GM21529 (cell line): Measurements from ENCODE around the gene MGME1.

Source experiments
- ATAC-seq: cut with Tn5 transposase; IDR thresholded peaks from one replicate; pipeline ENCODE4 v1.9.1; 2021; ENCODE audit not compliant: unreplicated experiment

MGME1 gene

GRCh38 chr20:17992224-17992637 lies 23.4 kb downstream of the MGME1 start:
- ATAC-seq, result peak; percentile 57

- ATAC-seq, result no peak
Observed at GRCh38 chr20:17992847-17993513, 24.2 kb downstream of the MGME1 start.

GRCh38 chr20:17993546-17993945 lies 24.7 kb downstream of the MGME1 start:
- ATAC-seq, result no peak

GRCh38 chr20:17995967-17996819 lies 27.4 kb downstream of the MGME1 start:
- peak; percentile 40 for ATAC-seq

GRCh38 chr20:17998446-17998845 lies 29.6 kb downstream of the MGME1 start:
- ATAC-seq, result no peak

- ATAC-seq, result no peak
Observed at GRCh38 chr20:17999566-17999965, 30.7 kb downstream of the MGME1 start.

- no peak for ATAC-seq
Observed at GRCh38 chr20:18001131-18001921, 32.5 kb downstream of the MGME1 start.

- ATAC-seq, result peak; percentile 44
Observed at GRCh38 chr20:18003897-18004296, 35.1 kb downstream of the MGME1 start.

GRCh38 chr20:18004384-18005031 lies 35.7 kb downstream of the MGME1 start:
- no peak for ATAC-seq

GRCh38 chr20:18005170-18005989 lies 36.6 kb downstream of the MGME1 start:
- ATAC-seq, result peak; percentile 91

- no peak for ATAC-seq
Observed at GRCh38 chr20:18005990-18006364, 37.2 kb downstream of the MGME1 start.

- no peak for ATAC-seq
Observed at GRCh38 chr20:18006684-18007083, 37.9 kb downstream of the MGME1 start.

- no peak for ATAC-seq
Observed at GRCh38 chr20:18007534-18008292, 38.9 kb downstream of the MGME1 start.

GRCh38 chr20:18009116-18009515 lies 40.3 kb downstream of the MGME1 start:
- ATAC-seq, result no peak

GRCh38 chr20:18011482-18011881 lies 42.7 kb downstream of the MGME1 start:
- no peak for ATAC-seq

- ATAC-seq, result no peak
Observed at GRCh38 chr20:18011951-18012645, 43.3 kb downstream of the MGME1 start.

GRCh38 chr20:18012901-18013300 lies 44.1 kb downstream of the MGME1 start:
- no peak for ATAC-seq

- no peak for ATAC-seq
Observed at GRCh38 chr20:18014411-18014810, 45.6 kb downstream of the MGME1 start.

GRCh38 chr20:18016772-18017171 lies 48.0 kb downstream of the MGME1 start:
- no peak for ATAC-seq
